NCI-H2227 (cell line): Measurements from ENCODE around the gene MAGEB4.

ENCODE experiments used
- DNase-seq: peaks from one replicate; lab custom pipeline; 2025; ENCODE audit not compliant: unreplicated experiment; lab: John Stamatoyannopoulos, UW

The MAGEB4 gene

GRCh38 chrX:30282527-30282926 lies 40.7 kb downstream of the MAGEB4 start:
- no peak for DNase-seq

GRCh38 chrX:30283456-30284200 lies 41.8 kb downstream of the MAGEB4 start:
- no peak for DNase-seq
